Loucy (cell line): ENCODE data around the gene CFAP73.
A peak's percentile ranks its signal among the peaks of the same experiment; 100 is the strongest.

ENCODE experiments used
- H2AFZ ChIP-seq: fragments of 200-600 bp; sonication (generic); 2 replicates; pipeline ENCODE4 v1.6.0; 2016; ENCODE audit warnings: antibody characterized with exemption, mild to moderate bottlenecking, low read length, moderate library complexity
- H3F3A ChIP-seq: fragments of 200-600 bp; 2 replicates; pipeline ENCODE4 v1.6.0; 2016; ENCODE audit warnings: antibody characterized with exemption, low read depth, mild to moderate bottlenecking
- H3K27me3 ChIP-seq: fragments of 200-600 bp; sonication (generic); 2 replicates; pipeline ENCODE4 v1.6.1; 2014; ENCODE audit warnings: low read length, mild to moderate bottlenecking; ENCODE audit not compliant: insufficient read depth, poor library complexity, severe bottlenecking
- H3K36me3 ChIP-seq: fragments of 200-600 bp; sonication (generic); 2 replicates; pipeline ENCODE4 v1.6.1; 2016; ENCODE audit warnings: low read length; ENCODE audit not compliant: insufficient read depth
- H3K4me1 ChIP-seq: fragments of 200-600 bp; sonication (generic); 2 replicates; pipeline ENCODE4 v1.5.1; 2014; ENCODE audit warnings: low read length, mild to moderate bottlenecking; ENCODE audit not compliant: insufficient read depth, poor library complexity, severe bottlenecking
- H3K4me2 ChIP-seq: fragments of 200-600 bp; sonication (generic); 2 replicates; pipeline ENCODE4 v1.6.0; 2014; ENCODE audit warnings: antibody characterized with exemption, low read length, low read depth, mild to moderate bottlenecking; ENCODE audit not compliant: poor library complexity, severe bottlenecking
- H3K4me3 ChIP-seq: fragments of 200-600 bp; sonication (generic); 2 replicates; pipeline ENCODE4 v1.5.1; 2014; ENCODE audit warnings: low read length, mild to moderate bottlenecking, mixed read lengths; ENCODE audit not compliant: poor library complexity, severe bottlenecking
- H3K79me2 ChIP-seq: fragments of 200-600 bp; sonication (generic); 2 replicates; pipeline ENCODE4 v1.6.1; 2014; ENCODE audit warnings: low read length; ENCODE audit not compliant: insufficient read depth
- H3K9ac ChIP-seq: fragments of 200-600 bp; sonication (generic); 2 replicates; pipeline ENCODE4 v1.6.0; 2014; ENCODE audit warnings: mild to moderate bottlenecking, low read depth, low read length, moderate library complexity; ENCODE audit not compliant: poor library complexity, severe bottlenecking
- H3K9me2 ChIP-seq: fragments of 200-600 bp; sonication (generic); replicated peaks from 2 replicates; pipeline ENCODE4 v1.6.1; 2016; ENCODE audit warnings: low read depth, low read length, mixed read lengths
- H3K9me3 ChIP-seq: fragments of 200-600 bp; sonication (generic); 2 replicates; pipeline ENCODE4 v1.6.1; 2014; ENCODE audit warnings: mild to moderate bottlenecking, antibody characterized with exemption, low read length, low read depth; ENCODE audit not compliant: insufficient read depth
- H4K20me1 ChIP-seq: fragments of 200-600 bp; sonication (generic); 2 replicates; pipeline ENCODE4 v1.6.0; 2014; ENCODE audit warnings: antibody characterized with exemption, low read length, mild to moderate bottlenecking; ENCODE audit not compliant: insufficient read depth, poor library complexity, severe bottlenecking
- CTCF ChIP-seq: fragments of 200-600 bp; sonication (generic); conservative IDR thresholded peaks from 2 replicates; pipeline ENCODE4 v1.5.1; 2014; ENCODE audit warnings: mild to moderate bottlenecking, antibody characterized with exemption, low read length
- EZH2phosphoT487 ChIP-seq: fragments of 200-600 bp; IDR thresholded peaks from 2 replicates; pipeline ENCODE4 v1.6.1; 2018; ENCODE audit warnings: antibody characterized with exemption, mild to moderate bottlenecking, moderate library complexity, borderline replicate concordance

Gene CFAP73

GRCh38 chr12:113134521-113134951, 15.0 kb upstream of the CFAP73 start:
- Histone ChIP-seq H2AFZ (no peak overlapping the region), H3K36me3 (no peaks in the 10 kb centered on the region), H3K4me1 (no peaks in the 10 kb centered on the region), H3K79me2 (no peaks in the 10 kb centered on the region), H4K20me1 (no peaks in the 10 kb centered on the region), H3K9ac (no peak overlapping the region), H3K4me3 (no peak overlapping the region), H3F3A (no peaks in the 10 kb centered on the region), H3K9me2 (no peaks in the 10 kb centered on the region), H3K27me3 (no peaks in the 10 kb centered on the region), H3K9me3 (no peaks in the 10 kb centered on the region), H3K4me2 (no peak overlapping the region)
- TF ChIP-seq EZH2phosphoT487, result no peak
- TF ChIP-seq CTCF, result no peak

GRCh38 chr12:113135178-113136127, 14.1 kb upstream of the CFAP73 start, which contains the start of gene RASAL1:
Gene RASAL1 (minus strand): TSS chr12:113135761. CDS start chr12:113135462, 299 bp downstream.
- no peak within 1 kb of the TSS for H3K9ac ChIP-seq
- no peaks in the 10 kb centered on the region for H3K79me2 ChIP-seq
- H3K4me2 ChIP-seq, result peak within 1 kb of the TSS; percentile 26
- no peaks in the 10 kb centered on the region for H3K9me3 ChIP-seq
- H3F3A ChIP-seq, result no peaks in the 10 kb centered on the region
- no peaks in the 10 kb centered on the region for H3K4me1 ChIP-seq
- H4K20me1 ChIP-seq, result no peaks in the 10 kb centered on the region
- H2AFZ ChIP-seq, result no peak within 1 kb of the TSS
- H3K27me3 ChIP-seq, result no peaks in the 10 kb centered on the region
- H3K4me3 ChIP-seq, result no peak within 1 kb of the TSS
- H3K9me2 ChIP-seq, result no peaks in the 10 kb centered on the region
- no peak for TF ChIP-seq CTCF
- TF ChIP-seq EZH2phosphoT487, result no peak
- H3K36me3 ChIP-seq, result no peaks in the 10 kb centered on the region

GRCh38 chr12:113136128-113136989, 13.2 kb upstream of the CFAP73 start:
- Histone ChIP-seq H2AFZ (no peak overlapping the region), H3K4me3 (no peak overlapping the region)

More at GRCh38 chr12:113136128-113136989, 13.2 kb upstream of the CFAP73 start:
- H3K9me2 ChIP-seq, result no peaks in the 10 kb centered on the region
- H3K4me1 ChIP-seq, result no peaks in the 10 kb centered on the region
- no peak overlapping the region for H3K9ac ChIP-seq
- H3F3A ChIP-seq, result no peaks in the 10 kb centered on the region
- TF ChIP-seq CTCF (no peak), EZH2phosphoT487 (no peak)
- peak overlapping the region; percentile 26 for H3K4me2 ChIP-seq
- no peaks in the 10 kb centered on the region for H3K36me3 ChIP-seq
- no peaks in the 10 kb centered on the region for H4K20me1 ChIP-seq
- no peaks in the 10 kb centered on the region for H3K79me2 ChIP-seq
- H3K9me3 ChIP-seq, result no peaks in the 10 kb centered on the region
- no peaks in the 10 kb centered on the region for H3K27me3 ChIP-seq
